ENCODE data around the gene TMEM72.
"Not testable (repeated sequence)": the region's sequence is repeated elsewhere in the genome, so short reads cannot be mapped to it uniquely, and the experiment has no call there.

TMEM72 gene

DNA sequence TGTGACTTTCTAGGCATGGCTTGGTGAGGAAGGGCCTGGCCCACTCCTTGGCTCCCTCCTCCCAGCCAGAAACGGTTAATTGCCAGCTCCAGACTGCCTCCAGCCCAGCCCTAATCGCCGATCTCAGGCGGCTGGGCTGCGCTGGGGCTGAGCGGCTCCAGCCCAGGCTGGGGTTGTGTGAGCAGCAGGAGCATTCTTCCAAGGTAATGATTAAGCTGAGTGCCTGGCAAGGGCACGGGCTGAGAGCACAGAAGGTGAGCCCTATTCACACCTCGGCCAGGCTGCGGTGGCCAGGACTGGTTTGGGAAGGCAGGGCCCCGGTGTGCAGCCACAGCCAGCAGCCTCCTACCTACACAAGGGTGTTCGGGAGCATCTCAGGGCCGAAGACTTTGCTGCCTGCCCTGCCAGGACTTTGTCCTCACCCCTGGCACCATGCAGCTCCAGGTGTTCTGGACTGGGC lies at the start of gene TMEM72:
TSS of gene TMEM72 (plus strand) at position 257 of the 460 bp plus-strand sequence. CDS start at position 433, 176 bp downstream.
- in situ Hi-C loops (cut with MboI; ENCODE audit: low sequenced_read_pairs): no loop called here

DNA sequence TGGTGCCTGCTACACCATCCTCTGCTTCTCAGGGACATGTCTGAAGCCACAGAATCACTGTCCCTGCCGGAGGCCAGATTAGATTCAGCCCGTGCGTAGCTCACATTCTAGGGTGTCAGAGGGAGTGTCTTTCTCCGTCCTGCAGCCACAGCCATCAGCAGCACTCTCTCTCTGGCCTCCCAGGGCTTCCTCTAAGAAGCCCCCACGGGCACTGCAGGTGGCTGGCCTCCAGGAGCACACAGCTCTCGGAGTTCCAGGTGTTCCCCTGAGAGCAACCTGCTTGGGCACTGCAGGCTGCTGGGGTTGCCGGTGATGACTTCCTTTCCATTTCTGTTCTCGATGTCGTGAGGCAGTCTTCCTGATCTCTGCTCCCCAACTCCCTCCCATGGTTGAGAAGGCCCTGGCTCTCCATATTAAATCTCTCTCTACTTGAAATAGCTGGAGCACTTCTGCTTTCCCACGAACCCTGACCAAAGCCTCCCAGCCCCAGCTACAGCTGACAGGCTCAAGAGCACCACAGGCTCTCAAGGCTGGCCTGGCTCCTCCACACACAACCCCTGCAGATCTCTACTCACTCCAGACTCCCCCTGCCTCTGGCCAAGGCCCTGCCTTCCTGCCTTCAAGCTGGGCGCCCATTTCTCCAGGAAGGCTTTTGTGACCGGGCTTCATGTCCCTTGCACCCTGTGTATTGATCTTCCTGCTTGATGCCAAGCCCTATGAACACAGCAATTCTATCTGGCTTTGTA lies 49.0 kb upstream of the TMEM72 start:
- in situ Hi-C loops (cut with MboI; ENCODE audit: low sequenced_read_pairs): no loop called here

DNA sequence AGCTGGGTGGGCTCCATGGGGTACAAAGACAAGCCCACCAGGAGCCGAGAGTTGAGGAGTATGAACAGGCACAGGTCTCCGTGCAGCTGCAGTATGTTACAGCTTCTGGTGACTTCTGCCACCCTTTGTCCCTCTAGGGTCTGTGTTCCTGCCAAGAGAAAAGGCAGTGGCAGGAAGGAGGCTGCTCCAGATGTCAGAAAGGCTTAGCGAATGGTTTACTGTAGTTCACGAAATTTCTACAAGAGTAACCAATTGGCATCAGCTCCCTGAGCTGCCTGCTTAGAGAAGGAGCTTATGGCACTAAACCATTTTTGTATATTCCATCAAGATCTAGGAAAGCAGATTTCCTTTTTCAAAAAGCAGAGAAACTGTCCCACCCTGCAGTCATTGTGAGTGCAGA lies 48.2 kb upstream of the TMEM72 start:
- in situ Hi-C loops (cut with MboI; ENCODE audit: low sequenced_read_pairs): no loop called here

DNA sequence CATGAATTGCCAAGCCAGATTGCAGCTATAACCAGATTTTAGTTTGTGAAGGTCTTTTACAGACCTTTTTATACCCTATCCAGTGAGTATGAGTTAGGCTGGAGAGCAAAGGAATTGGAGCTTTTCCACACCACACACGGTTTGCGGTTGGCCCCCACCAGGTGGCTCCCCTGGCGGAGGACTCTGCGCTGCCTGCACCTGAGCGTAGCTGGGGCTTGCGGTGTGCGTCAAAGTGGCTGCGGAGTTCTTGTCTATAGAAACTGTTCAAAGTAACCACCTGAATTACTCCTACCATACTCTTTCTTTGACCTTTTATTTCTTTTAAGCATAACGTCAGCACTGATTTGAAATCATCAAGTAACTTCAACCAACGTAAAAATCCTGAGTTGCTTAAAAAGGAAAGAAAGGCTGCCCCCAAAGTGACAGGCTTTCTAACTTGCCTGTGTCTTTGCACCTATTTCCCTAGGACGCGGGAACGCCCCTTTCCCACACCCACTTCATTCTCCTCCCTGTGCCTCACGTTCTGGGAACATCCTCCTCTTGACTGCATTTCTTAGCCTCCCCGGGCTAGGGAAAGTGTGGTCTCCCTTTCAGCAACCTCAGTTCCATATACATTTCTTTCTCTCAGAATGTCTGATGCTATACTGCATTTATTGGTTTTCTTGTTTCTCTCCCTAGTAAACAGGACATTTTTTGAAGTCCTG lies 47.6 kb upstream of the TMEM72 start:
- in situ Hi-C loops (cut with MboI; ENCODE audit: low sequenced_read_pairs): no loop called here

DNA sequence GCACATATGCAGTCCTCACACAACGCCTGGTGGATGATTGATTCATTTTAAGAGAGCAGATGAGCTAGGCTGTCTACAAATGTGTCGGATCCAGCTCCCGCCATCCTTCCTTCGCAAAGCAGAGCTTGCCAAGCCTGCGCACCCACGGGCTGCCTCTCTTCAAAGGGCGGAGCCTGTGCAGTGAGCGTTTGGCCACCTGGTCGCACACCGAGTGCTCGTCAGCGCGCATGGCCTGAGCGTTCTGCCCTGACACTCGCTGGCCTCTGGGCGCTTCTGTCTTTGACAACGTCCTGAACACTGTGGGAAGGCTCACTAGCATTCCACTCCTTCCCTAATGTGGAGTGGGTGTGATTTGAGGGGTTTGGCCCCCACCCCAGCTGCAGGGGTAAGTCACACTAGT lies 47.1 kb upstream of the TMEM72 start:
- in situ Hi-C loops (cut with MboI; ENCODE audit: low sequenced_read_pairs): no loop called here

DNA sequence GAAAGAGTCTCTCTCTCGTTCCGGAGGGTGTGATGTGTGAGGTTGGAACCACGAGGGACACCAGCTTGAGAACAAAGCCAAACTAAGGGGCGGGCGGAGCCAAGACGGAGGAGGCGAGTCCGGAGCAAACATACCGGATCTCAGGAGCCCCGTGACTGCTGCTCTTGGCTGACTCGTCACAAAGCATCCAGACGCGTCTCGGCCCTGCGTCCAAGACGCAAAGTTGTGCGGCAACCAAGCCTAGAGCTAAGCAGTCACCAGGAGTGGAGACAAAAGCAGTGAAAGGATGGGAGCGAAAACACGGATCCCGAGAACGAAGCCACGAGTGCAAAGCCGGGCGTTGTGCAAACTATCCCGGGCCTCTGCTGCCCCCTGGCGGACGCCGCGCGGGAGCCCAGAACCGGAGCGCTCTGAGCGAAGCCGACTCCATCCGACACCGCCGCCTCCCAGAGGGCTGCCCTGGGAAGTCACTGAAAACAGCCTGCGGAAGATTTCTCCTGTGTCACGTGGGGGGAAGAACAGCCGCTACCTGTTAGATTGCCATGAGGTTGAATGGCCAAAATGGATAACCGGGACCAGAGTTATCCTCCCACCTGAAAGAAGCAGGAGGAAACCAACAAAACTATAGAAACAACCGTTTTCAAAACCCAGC lies 46.4 kb upstream of the TMEM72 start:
- in situ Hi-C loops (cut with MboI; ENCODE audit: low sequenced_read_pairs): no loop called here

DNA sequence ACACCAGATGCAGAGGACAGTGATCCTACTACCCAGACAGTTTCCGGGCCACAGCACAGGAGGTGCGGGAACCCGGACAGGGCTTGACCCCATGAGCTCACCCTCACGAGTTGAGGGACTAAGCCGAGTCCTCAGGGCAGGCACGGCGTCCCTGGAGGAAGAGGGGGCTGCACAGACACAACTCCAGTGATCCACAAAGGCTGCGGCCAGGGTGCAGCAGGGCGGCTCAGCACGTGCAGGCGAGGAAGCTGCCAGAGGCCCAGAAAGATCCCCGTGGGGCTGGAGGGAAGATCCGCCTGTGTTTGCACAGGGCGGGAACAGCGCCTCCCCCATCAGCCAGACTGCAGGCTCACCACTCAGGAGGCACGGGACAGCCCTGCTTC lies 45.9 kb upstream of the TMEM72 start:
- in situ Hi-C loops (cut with MboI; ENCODE audit: low sequenced_read_pairs): no loop called here

DNA sequence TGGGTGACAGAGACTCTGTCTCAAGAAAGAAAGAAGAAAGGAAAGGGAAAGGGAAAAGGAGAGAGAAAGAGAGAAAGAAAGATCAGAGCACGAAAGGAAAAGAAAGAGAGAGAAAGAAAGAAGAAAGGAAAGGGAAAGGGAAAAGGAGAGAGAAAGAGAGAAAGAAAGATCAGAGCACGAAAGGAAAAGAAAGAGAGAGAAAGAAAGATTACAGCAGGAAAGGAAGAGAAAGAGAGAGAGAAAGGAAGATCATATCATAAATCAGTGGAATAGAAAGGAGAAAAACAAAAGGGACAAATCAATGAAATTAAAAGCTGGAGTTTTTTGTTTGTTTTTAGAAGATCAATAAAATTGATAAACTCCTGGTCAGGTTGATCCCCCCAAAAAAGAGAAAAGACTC lies 44.8 kb upstream of the TMEM72 start:
- in situ Hi-C loops (cut with MboI; ENCODE audit: low sequenced_read_pairs): not testable (repeated sequence)

DNA sequence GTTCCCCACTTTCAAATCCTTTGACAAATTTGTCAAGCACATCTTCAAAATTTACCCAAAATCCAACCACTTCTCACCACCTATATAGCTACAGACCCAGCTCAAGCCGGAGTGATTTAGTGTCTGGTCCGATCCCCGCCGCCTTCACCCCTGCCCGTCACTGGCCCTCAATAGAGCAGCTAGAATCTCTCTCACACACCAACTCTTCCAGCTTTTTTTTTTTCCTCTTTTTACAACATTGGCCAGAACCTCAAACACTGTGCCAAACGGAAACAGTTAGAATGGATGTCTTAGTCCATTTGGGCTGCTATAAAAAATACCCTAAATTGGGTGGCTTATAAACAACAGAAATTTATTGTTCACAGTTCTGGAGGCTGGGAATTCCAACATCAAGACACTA lies 41.1 kb upstream of the TMEM72 start:
- in situ Hi-C loops (cut with MboI; ENCODE audit: low sequenced_read_pairs): no loop called here

DNA sequence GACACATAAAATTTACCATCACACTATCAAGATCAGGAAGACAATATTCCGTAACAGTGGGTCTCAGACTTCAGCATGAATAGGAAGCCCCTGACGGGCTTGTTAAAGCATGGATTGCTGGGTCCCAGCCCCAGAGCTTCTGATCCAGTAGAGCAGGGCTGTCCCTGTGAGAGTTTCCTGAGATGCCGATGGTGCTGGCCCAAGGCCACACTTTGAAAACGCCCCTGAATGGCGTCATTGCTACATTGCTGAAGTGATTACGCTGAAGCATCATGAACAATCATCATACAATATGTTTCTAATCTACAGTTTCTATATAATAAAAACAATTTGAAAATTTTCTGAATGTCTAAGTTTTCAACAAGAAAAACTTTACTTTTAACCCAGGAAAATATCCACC lies 38.0 kb upstream of the TMEM72 start:
- in situ Hi-C loops (cut with MboI; ENCODE audit: low sequenced_read_pairs): no loop called here

DNA sequence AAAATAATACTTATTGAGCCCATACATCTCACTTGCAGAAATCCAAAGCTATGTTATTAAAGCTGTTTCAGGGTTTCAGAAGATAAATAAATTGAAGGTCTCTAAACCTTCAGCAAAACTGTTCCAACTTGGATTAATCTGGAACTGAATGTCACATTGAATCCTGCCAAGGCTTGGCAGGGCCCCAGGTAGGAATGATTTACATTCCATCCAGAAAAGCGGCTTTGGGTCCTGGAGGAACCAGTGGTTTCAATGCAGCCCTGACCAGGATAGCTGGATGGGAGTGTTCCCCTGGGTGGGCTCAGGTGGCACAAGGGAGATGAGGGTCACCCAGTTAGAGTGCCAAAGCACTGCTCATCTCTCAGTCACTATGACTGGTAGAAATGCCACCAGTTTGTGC lies 37.0 kb upstream of the TMEM72 start:
- in situ Hi-C loops (cut with MboI; ENCODE audit: low sequenced_read_pairs): no loop called here

DNA sequence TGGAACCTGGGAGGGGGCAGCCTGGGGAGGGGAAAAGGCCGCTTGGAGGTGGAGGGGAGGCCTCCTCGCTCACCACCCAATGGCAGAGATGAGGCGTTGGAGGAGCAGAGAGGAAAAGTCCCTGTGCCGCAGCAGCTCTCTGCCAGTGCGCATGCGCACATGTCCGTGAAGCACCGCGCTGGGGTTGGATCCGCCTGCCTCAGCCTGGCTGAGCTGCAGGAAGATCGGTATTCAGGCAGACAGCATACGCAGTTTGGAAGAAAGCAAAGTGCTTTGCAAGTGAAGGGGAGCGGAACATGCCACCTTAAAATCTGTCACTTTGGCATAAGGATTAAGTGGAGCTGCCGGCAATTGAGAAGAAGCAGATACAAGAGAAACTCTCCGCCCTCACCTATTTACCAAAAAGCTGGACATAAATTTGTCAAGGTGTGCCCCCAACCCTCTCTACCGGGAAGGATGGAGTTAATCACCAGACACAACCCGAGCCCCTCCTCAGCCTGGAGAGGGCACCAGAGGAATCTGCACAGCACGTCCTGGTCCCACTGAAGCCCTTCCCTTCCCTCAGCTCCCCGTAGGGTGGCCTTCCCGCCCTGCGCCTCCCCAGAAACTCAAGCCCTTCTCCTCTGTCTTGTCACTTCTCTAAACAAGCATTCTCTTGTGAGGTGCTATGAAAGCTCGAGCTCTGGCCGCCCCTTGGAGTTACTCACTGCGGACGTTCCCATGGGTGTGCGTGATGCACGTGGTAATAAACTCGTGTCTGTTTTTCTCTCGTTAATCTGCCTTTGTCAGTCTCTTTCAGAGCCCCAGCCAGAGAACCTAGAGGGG lies 32.2 kb upstream of the TMEM72 start:
- in situ Hi-C loops (cut with MboI; ENCODE audit: low sequenced_read_pairs): no loop called here

DNA sequence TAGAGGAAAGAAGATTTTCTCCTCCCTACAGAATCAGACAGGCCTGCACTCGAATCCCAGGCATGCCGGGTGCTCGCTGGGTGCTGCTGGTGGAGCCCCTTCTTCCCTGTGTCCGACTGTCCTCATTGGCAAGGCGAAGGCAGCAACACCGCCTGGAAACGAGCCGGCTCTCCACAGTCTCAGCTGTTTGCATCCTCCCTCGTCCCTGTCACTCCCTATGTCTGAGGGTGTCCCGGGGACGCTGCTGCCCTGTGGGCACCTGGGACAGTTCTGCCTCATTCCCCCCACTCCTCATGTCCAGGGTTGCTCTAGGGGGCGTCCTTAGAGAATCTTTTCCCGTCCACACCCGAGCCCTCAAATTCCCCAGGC lies 31.6 kb upstream of the TMEM72 start:
- in situ Hi-C loops (cut with MboI; ENCODE audit: low sequenced_read_pairs): no loop called here

DNA sequence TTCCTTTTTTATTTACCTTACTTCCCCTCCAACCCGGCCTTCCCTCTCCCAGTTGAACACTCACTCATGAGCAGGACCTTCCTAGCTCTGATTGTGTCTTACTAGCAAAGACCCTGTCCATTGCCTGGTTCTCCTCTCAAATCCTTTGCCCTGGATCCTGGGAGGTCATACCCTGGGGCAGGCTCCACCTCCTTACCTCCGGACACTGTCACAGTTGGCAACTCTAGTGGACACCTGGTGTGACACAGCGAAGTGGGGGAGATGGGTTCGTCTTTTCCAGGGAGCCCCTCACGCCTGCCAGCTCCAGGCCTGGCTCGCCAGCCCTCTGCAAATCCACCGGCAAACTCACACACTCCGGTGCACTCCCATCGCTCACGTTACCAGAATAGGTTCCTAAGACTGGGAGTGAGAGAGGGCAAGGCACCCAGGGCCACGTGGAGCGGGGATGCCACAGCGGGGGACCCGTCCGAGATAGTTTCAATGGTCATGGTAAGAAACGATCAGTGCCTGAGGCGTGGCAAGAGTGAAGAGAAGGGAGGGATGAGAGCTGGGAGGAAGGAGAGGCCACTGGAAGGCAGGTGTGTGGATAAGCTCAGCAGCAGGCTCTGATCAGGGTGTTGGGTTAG lies 30.9 kb upstream of the TMEM72 start:
- in situ Hi-C loops (cut with MboI; ENCODE audit: low sequenced_read_pairs): no loop called here

DNA sequence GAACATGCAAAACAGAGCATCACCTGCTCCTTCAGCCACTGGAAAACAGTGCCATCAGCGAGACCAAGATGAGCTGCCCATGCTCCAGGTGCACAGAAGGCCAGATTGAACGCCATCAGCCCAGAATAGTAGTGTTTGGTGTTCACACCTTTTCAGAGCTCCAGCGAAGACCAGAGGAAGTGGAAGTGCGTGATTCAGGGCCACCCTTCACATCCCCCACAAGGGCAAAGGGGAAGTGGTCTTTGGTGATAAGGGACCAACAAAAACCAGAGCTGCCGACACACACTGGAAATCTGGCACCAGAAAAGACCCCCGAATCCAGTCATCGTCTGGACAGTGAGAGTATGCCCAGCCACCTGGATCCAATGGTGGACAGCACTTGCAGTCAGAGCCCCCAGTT lies 29.5 kb upstream of the TMEM72 start:
- in situ Hi-C loops (cut with MboI; ENCODE audit: low sequenced_read_pairs): no loop called here

DNA sequence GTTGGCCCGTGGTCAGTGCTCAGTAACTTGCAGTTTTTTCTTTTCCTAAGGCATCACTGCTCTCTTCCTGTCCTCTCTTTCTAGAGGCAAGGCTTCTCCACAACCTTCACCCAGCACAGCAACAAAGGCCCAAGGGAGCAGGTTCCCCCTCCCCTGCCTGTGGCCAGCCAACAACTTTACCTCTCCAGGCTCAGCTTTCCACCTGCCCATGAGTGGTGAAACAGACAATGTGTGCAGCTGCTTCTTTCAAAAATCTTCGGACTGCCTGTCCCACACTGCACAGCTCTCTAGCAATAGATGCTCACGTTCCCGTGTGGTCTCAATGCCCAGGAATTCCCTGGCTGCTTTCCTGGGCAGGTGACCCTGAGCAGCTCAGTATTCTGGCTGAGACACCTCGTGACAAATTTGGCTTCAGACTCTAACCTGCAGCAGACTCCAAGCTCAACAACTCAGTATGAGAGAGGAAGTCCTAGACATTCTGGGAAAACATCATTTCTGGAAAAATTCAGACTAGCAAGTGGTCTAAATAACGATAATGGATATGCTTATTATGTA lies 28.9 kb upstream of the TMEM72 start:
- in situ Hi-C loops (cut with MboI; ENCODE audit: low sequenced_read_pairs): no loop called here

DNA sequence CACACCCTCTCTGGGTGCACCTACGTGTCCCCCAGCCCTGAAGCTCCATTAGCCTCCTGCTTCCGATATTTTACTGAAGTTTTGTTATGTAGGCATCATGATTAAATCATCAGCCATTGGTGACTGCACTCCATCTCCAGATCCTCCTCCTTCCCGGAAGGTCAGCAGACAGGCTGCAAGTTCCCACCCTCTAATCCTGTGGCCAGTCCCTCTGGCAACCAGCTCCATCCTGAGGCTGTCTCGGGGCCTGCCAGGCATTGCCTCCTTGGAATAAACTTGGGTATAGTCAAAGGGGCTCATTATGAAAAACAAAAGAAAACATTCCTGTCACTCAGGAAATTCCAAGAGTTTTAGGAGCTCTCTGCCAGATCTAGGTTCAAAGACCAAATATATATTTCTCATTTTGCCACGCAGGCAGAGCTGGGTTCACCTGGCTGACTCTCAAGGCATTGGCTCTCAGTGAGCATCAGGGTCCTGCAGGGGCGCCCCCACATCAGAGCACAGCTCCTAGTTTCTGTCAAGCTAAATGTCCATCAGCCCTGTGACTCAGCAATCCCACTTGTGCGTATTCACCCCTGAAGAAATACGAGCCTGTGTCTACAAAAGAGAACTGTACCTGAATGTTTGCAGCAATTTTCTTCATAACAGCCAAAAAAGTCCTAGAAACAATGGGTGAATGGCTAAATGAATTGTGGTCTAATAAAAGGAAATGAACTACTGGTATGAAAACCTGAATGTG lies 27.4 kb upstream of the TMEM72 start:
- in situ Hi-C loops (cut with MboI; ENCODE audit: low sequenced_read_pairs): no loop called here

DNA sequence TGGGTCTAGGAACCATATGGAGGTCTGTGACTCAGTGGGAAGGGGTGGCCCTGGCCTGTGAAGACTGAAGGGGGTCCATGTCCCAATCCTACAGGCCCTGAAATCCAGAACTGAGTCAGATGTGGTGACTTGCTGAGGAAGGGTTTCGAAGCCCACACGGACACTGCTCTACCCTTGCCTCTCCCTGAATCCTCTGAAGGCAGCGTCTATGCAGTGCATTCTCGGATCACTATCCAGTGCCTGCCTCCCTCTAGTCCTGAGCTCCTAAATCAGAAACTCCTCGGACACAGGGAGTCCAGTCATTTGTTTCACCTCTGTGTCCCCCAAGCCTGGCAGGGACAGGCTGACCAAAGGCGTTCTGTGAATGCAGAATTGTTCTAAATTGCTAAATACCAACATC lies 25.4 kb upstream of the TMEM72 start:
- in situ Hi-C loops (cut with MboI; ENCODE audit: low sequenced_read_pairs): no loop called here

DNA sequence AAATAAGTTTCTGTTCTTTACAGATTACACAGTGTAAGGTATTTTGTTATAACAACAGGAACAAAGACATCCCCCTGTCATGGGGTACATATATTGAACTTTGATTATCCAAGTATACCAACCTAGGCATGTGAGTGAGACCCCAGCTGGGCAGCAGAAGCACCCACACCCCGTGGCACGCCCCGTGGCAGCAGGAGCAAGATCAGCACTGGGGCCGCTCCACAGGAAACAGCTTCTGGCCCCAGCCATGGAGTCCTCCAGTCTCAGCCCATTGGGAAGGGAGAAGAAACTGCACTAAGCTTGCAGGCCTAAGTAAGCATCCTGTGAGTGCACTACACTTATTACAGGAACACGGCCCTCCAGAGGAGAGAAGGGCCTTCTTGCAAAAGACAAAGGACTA lies 24.2 kb upstream of the TMEM72 start:
- in situ Hi-C loops (cut with MboI; ENCODE audit: low sequenced_read_pairs): no loop called here

DNA sequence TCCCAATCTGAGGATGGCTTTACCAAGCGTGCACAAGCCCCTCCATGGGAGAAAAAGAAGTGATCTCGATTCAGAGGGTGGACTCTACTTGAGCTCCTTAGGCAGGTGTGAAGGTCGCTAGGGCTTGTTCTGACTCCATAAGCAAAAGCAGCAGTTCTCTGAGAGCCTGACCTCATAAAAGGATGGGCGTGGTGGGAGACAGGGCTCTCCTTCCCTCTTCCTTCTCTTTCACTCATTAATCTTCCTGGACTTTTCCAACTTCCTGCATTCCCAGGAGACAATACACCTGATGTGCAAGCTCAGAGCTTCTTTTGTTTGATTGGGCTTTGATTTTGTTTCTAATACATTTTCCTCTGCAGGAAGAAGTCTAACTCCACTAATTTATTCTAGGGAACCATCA lies 22.3 kb upstream of the TMEM72 start:
- in situ Hi-C loops (cut with MboI; ENCODE audit: low sequenced_read_pairs): no loop called here
